ENCODE data around the gene SPATS2. TPM values are rescaled to one million over a fixed set of nuclear protein-coding genes. Genes with fewer than 3 reads are reported as not detected.

SPATS2 gene
- total RNA-seq, 1 experiment from 2014 or later = 43.1 TPM

- Mint-ChIP-seq H3K9me3 (ENCODE audit: unreplicated experiment) (no peaks in the 10 kb centered on the region), H3K27ac (ENCODE audit: unreplicated experiment) (no peak overlapping the region), H3K4me1 (ENCODE audit: low read depth, unreplicated experiment) (no peaks in the 10 kb centered on the region), H3K4me3 (ENCODE audit: unreplicated experiment) (no peak overlapping the region), H3K36me3 (ENCODE audit: insufficient read depth, unreplicated experiment) (peaks cover 11% of the 10 kb centered on the region), H3K27me3 (ENCODE audit: insufficient read depth, unreplicated experiment) (no peaks in the 10 kb centered on the region)
- DNase-seq = peak in 1 of 2 experiments; percentile 65
- CTCF ChIA-PET = interaction anchor here (0.6 to 3.2 kb wide), 18 partner anchors 9 to 222 kb away, joined by 3 to 46 read pairs (median 4); partner anchors contain the start of genes MCRS1, PRPF40B and TMBIM6
- H3K4me3 ChIP-seq (ENCODE audit: low read depth, low read length) = no peak overlapping the region
- POLR2A ChIA-PET = no interaction called here
- no peaks in the 10 kb centered on the region for H3K27me3 ChIP-seq (replicated peaks; ENCODE audit: control insufficient read depth, insufficient read depth, low read length)
- H3K9me3 ChIP-seq = no peaks in the 10 kb centered on the region
- TF ChIP-seq, protein P1, sequence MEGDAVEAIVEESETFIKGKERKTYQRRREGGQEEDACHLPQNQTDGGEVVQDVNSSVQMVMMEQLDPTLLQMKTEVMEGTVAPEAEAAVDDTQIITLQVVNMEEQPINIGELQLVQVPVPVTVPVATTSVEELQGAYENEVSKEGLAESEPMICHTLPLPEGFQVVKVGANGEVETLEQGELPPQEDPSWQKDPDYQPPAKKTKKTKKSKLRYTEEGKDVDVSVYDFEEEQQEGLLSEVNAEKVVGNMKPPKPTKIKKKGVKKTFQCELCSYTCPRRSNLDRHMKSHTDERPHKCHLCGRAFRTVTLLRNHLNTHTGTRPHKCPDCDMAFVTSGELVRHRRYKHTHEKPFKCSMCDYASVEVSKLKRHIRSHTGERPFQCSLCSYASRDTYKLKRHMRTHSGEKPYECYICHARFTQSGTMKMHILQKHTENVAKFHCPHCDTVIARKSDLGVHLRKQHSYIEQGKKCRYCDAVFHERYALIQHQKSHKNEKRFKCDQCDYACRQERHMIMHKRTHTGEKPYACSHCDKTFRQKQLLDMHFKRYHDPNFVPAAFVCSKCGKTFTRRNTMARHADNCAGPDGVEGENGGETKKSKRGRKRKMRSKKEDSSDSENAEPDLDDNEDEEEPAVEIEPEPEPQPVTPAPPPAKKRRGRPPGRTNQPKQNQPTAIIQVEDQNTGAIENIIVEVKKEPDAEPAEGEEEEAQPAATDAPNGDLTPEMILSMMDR (IDR thresholded peaks at IDR 0.05; ENCODE audit: insufficient read depth in 1 of 2, low read depth in 1 of 2, low read length in 1 of 2, severe bottlenecking in 1 of 2, unreplicated experiment in 1 of 2) = peak; percentile 81 to 93
- H3K36me3 ChIP-seq (ENCODE audit: control insufficient read depth, insufficient read depth, low read length) = no peaks in the 10 kb centered on the region
- intact Hi-C loops (cut with micrococcal nuclease; ENCODE audit: unreplicated experiment) = loop anchor here (1.0 to 2.0 kb wide), 3 partner anchors 27 to 195 kb away; partner anchors contain the start of gene PRPF40B
- H3K4me1 ChIP-seq = no peaks in the 10 kb centered on the region
- no TSS peak for BruUV-seq (replicated peaks)
Observed at GRCh38 chr12:49553512-49554088, 186.3 kb downstream of the SPATS2 start.

GRCh38 chr12:49554266-49554665 is 187.0 kb downstream of the SPATS2 start:
- no peaks in the 10 kb centered on the region for H3K4me1 Mint-ChIP-seq (ENCODE audit: low read depth, unreplicated experiment)
- TF ChIP-seq, protein P1 (IDR thresholded peaks at IDR 0.05; ENCODE audit: insufficient read depth in 1 of 2, low read depth in 1 of 2, low read length in 1 of 2, severe bottlenecking in 1 of 2, unreplicated experiment in 1 of 2) = no peak
- H3K27me3 Mint-ChIP-seq (ENCODE audit: insufficient read depth, unreplicated experiment) = no peaks in the 10 kb centered on the region
- Histone ChIP-seq H3K9me3 (no peaks in the 10 kb centered on the region), H3K36me3 (ENCODE audit: control insufficient read depth, insufficient read depth, low read length) (no peaks in the 10 kb centered on the region), H3K4me3 (ENCODE audit: low read depth, low read length) (no peak overlapping the region), H3K27me3 (replicated peaks; ENCODE audit: control insufficient read depth, insufficient read depth, low read length) (no peaks in the 10 kb centered on the region), H3K4me1 (no peaks in the 10 kb centered on the region)
- no peak overlapping the region for H3K4me3 Mint-ChIP-seq (ENCODE audit: unreplicated experiment)
- ChIA-PET CTCF (interaction anchor here (0.6 to 3.2 kb wide), 16 partner anchors 10 to 222 kb away, joined by 3 to 46 read pairs (median 4); partner anchors contain the start of genes MCRS1, PRPF40B and TMBIM6), POLR2A (no interaction called here)
- no peaks in the 10 kb centered on the region for H3K9me3 Mint-ChIP-seq (ENCODE audit: unreplicated experiment)
- peaks cover 17% of the 10 kb centered on the region for H3K36me3 Mint-ChIP-seq (ENCODE audit: insufficient read depth, unreplicated experiment)
- DNase-seq = no peak
- BruUV-seq (replicated peaks) = no TSS peak
- no peak overlapping the region for H3K27ac Mint-ChIP-seq (ENCODE audit: unreplicated experiment)
- intact Hi-C loops (cut with micrococcal nuclease; ENCODE audit: unreplicated experiment) = no loop called here

DNA sequence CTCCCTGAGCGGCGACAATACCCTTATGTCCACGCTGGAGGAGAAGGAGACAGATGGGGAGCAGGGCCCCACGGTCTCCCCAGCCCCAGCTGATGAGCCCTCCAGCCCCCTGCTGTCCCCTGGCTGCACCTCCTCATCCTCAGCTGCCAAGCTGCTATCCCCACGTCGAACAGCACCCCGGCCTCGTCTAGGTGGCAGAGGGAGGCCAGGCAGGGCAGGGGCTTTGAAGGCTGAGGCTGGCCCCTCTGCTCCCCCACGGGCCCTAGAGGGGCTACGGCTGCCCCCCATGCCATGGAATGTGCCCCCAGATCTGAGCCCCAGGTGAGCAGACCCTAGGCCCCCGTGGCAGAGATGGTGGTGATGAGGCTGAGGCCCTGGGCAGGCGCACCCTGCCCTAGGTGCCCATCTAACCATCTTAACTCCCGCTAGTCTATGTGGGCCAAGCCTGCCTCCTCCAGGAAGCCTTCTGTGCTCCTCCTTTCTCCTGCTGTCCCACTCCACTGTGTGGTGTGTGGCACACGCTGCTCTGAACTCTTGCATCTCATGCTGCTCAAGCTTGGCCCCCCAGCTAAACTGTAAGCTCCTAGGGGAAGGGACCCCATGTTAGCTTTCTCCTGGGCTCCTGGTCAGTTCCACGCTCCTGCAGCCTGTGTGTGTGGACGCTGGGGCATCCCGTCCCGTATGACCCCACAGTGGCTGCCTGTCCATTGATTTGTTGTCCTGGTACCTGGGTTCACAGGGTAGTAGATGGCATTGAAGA is 188.5 kb downstream of the SPATS2 start:
- Histone ChIP-seq H3K4me1 (no peaks in the 10 kb centered on the region), H3K27me3 (replicated peaks; ENCODE audit: control insufficient read depth, insufficient read depth, low read length) (no peaks in the 10 kb centered on the region), H3K4me3 (ENCODE audit: low read depth, low read length) (no peak overlapping the region), H3K9me3 (no peaks in the 10 kb centered on the region), H3K36me3 (ENCODE audit: control insufficient read depth, insufficient read depth, low read length) (peaks cover 2% of the 10 kb centered on the region; the same call in 1 of the 2 replicates)
- Mint-ChIP-seq H3K27me3 (ENCODE audit: insufficient read depth, unreplicated experiment) (no peaks in the 10 kb centered on the region), H3K27ac (ENCODE audit: unreplicated experiment) (no peak overlapping the region), H3K36me3 (ENCODE audit: insufficient read depth, unreplicated experiment) (peaks cover 28% of the 10 kb centered on the region), H3K4me3 (ENCODE audit: unreplicated experiment) (no peak overlapping the region), H3K9me3 (ENCODE audit: unreplicated experiment) (no peaks in the 10 kb centered on the region), H3K4me1 (ENCODE audit: low read depth, unreplicated experiment) (no peaks in the 10 kb centered on the region)
- intact Hi-C loops (cut with micrococcal nuclease; ENCODE audit: unreplicated experiment) = no loop called here
- POLR2A ChIA-PET = interaction anchor here (0.7 kb wide), 1 partner anchor 60 kb away, joined by 6 read pairs; no protein-coding TSS in a partner anchor
- BruUV-seq (replicated peaks) = no TSS peak
- TF ChIP-seq, protein P1 (IDR thresholded peaks at IDR 0.05; ENCODE audit: insufficient read depth in 1 of 2, low read depth in 1 of 2, low read length in 1 of 2, severe bottlenecking in 1 of 2, unreplicated experiment in 1 of 2) = no peak
- CTCF ChIA-PET = interaction anchor here (0.6 to 1.2 kb wide), 4 partner anchors 22 to 488 kb away, joined by 3 to 6 read pairs (median 4); partner anchors contain the start of gene PRPF40B
- DNase-seq = no peak
